Tibial nerve (tissue), 3 donors: ENCODE measurements around the gene STARD9.

Experiments
- EP300 ChIP-seq, 2 donors: sonication (generic); formaldehyde crosslinking; IDR thresholded peaks; one replicate each; pipeline ENCODE4 v1.6.1; 2017; ENCODE audit warnings: antibody characterized with exemption in 2 of 2, mild to moderate bottlenecking in 1 of 2
- POLR2A ChIP-seq, 2 donors: fragments of 450-650 bp; IDR thresholded peaks; one replicate each; pipeline ENCODE4 v1.6.1; 2017; ENCODE audit warnings: antibody characterized with exemption in 2 of 2, mild to moderate bottlenecking in 2 of 2, moderate library complexity in 2 of 2

DNA sequence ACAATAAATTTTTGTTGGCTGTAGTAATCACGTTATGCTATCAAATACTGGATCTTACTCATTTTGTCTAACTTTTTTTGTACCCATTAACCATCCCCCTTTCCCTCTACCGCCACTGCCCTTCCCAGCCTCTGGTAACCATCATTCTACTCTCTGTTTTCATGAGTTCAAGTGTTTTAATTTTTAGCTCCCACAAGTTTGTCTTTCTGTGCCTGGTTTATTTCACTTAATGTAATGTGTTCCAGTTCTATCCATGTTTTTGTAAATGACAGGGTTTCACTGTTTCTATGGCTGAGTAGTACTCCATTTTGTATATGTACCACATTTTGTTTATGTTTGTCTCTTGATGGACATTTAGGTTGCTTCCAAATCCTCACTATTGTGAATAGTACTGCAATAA is 52.1 kb downstream of the STARD9 start:
- no peak for TF ChIP-seq POLR2A (IDR thresholded peaks at IDR 0.05)
- no peak for TF ChIP-seq EP300 (IDR thresholded peaks at IDR 0.05)
